ENCODE results near the gene ARFIP1.
"Not testable (repeated sequence)": the region's sequence is repeated elsewhere in the genome, so short reads cannot be mapped to it uniquely, and the experiment has no call there.

The ARFIP1 gene, protein sequence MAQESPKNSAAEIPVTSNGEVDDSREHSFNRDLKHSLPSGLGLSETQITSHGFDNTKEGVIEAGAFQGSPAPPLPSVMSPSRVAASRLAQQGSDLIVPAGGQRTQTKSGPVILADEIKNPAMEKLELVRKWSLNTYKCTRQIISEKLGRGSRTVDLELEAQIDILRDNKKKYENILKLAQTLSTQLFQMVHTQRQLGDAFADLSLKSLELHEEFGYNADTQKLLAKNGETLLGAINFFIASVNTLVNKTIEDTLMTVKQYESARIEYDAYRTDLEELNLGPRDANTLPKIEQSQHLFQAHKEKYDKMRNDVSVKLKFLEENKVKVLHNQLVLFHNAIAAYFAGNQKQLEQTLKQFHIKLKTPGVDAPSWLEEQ

DNA sequence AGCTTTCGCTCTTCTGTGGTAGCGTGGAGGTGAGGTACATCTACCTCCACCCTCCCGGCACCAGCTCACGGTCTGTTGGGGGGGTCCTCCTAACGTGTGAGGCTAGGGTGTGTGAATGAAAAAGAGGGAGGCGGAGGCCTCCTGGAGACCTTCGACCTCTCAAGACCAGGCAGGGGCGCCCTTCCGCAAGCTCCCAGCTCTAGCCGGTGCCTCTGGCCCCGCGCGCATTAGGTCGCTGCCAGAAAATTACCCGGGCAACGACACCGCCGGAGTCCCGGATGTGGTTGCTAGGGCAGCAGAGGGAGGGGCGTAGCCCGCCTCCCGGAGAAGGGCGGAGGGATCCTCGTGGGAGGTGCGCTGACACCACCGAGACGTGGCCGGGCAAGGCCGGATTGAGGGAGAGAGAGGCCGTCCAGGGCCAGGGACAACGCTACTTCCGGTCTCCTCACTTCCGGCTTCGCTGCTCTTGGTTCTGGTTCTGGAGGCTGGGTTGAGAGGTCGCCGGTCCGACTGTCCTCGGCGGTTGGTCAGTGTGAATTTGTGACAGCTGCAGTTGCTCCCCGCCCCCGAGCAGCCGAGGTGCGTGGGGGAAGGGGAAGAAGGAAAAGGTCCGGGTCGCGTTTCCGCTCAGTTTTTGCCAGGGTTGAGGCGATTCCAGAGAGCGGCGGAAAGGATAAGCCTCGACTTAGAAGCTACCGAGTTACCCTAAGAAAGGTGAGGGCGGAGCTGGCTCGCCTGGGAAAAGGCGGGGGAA, at the start of gene ARFIP1, which contains the start of gene TIGD4:
Gene ARFIP1, plus strand, starts transcription at position 442 of the 754 bp plus-strand sequence. CDS start 49,680 bp downstream, outside the sequence.
Gene TIGD4, minus strand, starts transcription at position 218 of the 754 bp plus-strand sequence. CDS start 8,726 bp downstream, outside the sequence.
- DNase-seq (ENCODE audit: low read depth in 2 of 2), result peak; percentile 86 to 88

DNA sequence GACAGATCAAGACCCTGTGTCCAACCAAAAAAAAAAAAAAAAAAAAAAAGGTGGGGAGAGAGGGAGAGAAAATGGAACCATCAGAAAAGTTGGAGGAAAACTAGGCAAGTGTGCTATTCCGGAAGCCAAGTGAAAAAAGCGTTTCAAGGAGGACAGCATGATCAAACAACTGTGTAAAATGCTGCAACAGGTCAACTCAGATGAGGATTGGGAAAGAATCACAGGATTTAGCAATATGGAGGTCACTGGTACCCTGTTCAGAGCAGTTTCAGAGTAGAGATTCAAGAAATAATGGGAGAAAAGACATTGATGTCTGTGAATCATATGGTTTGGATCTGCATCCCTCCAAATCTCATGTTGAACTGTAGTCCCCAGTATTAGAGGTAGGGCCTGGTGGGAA, 47.8 kb upstream of the ARFIP1 start:
- no peak for DNase-seq (ENCODE audit: low read depth in 2 of 2)

DNA sequence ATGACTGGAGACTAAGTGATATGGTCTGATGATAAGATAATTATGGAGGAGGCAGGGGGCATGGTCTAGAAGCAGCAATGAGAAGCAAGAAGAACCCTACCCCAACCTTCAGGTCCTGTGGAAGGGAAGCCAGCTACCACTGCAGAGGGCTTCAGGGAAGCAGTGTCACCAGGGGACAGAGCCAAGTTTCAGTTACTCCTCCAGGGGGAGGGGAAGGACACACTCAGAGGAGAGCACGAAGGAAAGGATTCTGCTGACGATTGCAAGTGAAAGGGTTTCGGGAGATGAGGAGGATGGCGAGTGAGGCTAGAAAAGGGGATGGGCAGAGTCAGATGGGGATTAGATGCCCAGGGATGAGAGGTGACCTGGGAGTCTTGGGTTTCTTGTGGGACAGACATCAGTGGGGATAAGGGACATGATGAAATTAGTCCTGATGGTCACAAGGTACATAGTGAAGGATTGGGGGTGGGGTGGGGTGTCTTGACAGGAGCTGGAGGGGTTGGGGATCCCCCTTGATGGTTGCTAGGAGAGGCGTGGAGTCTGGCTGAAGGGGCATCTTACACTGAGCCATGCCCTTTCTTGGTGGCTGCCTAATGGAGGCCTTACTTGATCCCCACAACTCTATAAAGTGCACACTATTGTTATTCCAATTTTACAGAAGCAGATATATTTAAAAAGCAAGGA, 45.6 kb upstream of the ARFIP1 start:
- DNase-seq (ENCODE audit: low read depth in 2 of 2), result no peak

DNA sequence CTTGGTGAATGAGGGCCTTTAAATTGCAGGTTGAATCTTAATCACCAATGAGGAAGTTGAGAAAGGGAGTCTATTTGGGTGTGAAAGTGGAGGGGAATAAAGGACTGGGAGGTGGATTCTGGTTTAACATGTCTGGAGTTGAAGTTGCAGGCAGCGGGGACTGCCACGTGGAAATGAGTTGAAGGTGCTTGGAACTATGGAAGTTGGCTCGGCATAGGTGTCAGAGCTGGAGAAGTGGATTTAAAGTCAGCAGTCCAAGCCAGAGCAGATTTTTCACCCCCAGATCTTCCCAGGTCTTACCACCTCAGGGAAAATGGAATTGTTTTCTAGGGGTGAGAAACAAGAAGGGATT, 45.1 kb upstream of the ARFIP1 start:
- DNase-seq (ENCODE audit: low read depth in 2 of 2), result no peak

DNA sequence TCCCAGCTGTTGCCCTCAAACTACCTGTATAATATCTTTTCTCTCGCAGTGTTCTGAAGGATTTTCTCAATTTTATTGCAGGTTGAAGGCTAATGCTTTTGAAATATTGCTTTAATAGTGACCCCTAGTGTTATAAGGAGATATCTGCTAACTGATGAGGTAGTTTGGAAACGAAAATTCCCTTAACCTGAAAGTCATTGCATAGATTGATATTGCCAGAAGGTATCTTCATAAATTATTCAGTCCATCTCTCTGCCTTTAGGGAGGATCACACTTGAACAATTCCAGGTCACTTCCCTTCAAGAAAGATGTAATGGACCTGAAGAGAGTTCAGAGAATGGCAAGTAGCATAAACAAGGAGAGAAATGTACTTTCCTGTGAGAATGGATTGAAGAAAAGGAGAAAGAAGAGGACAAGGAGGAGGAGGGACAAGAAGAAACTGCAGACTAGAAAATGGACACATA, 44.3 kb upstream of the ARFIP1 start:
- DNase-seq (ENCODE audit: low read depth in 2 of 2), result peak in 1 of 2 experiments; percentile 2

DNA sequence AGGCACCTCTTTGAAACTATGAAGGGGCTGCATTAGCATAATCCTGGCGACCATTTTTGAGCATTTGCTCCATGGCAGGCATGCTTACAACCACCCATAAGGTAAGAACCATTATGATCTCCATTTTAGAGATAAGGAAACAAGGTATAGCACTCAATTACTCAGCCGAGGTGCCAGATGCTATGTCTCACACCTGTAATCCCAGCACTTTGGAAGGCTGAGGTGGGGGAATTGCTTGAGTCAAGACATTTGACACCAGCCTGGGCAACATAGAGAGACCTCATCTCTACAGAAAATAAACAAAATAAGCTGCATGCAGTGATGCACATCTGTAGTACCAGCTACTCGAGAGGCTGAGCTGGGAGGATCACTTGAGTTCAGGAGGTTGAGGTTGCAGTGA, 43.8 kb upstream of the ARFIP1 start:
- no peak for DNase-seq (ENCODE audit: low read depth in 2 of 2)

DNA sequence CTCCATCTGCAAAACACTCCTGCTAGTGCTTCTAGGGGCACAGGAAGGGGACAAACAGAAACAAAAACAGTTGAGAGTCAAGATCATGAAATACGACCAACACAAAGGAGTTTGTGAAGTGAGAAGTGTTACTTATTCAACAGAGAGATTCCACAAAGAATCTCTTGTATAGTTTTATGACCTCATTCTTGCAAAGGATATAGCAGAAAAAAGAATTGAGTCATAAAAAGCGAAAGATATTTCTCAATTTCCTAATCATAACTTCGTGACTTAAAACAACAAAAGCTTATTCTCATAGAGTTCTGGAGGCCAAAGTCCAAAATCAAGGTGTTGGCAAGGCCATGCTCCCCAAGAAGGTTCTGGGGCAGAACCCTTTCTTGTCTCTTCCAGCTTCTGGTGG, 40.9 kb upstream of the ARFIP1 start:
- DNase-seq (ENCODE audit: low read depth in 2 of 2), result no peak

DNA sequence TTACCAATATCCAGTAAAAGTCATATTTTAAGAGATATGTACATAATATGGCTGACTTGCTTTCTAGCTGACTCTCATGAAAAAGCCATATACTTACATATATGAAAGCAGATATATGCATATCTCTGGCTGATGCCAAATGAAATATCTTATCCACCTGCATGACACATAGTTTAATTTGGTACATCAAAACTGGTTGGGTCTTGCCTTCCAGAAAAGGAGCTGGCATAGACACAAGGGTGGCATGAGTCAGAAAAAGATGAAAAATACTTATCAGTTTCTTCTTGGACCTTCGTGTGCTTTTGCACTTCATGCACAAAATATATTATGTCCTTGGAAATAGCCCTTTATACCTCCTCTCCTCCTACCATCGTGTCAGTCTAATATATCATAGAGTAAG, 32.3 kb upstream of the ARFIP1 start:
- no peak for DNase-seq (ENCODE audit: low read depth in 2 of 2)

DNA sequence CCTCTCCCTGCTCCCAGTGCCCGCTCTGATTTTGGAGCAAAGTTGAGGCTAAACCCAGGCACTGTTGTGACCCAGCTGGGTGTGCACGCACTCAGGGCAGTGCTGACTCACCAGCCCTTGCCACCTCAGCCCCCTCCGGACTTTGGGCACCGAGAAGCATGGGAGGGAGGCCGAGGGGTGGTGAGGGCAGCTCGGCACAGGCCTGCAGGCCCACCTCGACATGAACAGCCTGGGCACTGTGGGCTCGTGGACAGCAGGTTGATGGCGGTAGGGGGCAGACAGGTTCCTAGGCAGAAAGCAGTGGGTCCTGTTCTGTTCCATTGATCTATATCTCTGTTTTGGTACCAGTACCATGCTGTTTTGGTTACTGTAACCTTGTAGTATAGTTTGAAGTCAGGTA, 31.1 kb upstream of the ARFIP1 start:
- DNase-seq (ENCODE audit: low read depth in 2 of 2), result no peak

DNA sequence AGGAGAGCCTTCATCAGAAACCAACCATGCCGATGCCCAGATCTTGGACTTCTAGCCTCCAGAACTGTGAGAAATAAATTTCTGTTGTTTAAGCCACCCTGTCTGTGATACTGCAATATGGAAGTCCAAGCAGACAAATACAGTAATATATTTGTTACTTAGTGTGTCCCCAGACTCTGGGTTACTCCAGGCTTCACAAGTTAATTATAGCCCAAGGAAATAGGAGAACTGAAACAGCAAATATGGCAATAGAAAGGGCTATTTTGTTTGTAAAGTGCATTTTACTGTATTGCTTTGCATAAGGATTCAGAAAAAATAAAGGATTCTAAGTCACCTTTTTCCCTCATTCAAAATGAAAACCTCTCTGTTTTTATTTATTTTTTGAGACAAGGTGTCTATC, 16.0 kb upstream of the ARFIP1 start:
- DNase-seq (ENCODE audit: low read depth in 2 of 2), result no peak

DNA sequence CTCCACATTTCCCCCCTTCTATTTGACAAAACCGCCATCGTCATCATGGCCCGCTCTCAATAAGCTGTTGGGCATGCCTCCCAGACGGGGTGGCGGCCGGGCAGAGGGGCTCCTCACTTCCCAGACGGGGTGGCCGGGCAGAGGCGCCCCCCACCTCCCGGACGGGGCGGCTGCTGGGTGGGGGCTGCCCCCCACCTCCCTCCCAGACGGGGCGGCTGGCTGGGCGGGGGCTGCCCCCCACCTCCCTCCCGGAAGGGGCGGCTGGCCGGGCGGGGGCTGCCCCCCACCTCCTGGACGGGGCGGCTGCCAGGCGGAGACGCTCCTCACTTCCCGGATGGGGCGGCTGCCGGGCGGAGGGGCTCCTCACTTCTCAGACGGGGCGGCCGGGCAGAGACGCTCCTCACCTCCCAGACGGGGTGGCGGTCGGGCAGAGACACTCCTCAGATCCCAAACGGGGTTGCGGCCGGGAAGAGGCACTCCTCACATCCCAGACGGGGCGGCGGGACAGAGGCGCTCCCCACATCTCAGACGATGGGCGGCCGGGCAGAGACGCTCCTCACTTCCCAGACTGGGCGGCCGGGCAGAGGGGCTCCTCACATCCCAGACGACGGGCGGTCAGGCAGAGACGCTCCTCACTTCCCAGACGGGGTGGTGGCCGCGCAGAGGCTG, 14.6 kb upstream of the ARFIP1 start:
- not testable (repeated sequence) for DNase-seq (ENCODE audit: low read depth in 2 of 2)

DNA sequence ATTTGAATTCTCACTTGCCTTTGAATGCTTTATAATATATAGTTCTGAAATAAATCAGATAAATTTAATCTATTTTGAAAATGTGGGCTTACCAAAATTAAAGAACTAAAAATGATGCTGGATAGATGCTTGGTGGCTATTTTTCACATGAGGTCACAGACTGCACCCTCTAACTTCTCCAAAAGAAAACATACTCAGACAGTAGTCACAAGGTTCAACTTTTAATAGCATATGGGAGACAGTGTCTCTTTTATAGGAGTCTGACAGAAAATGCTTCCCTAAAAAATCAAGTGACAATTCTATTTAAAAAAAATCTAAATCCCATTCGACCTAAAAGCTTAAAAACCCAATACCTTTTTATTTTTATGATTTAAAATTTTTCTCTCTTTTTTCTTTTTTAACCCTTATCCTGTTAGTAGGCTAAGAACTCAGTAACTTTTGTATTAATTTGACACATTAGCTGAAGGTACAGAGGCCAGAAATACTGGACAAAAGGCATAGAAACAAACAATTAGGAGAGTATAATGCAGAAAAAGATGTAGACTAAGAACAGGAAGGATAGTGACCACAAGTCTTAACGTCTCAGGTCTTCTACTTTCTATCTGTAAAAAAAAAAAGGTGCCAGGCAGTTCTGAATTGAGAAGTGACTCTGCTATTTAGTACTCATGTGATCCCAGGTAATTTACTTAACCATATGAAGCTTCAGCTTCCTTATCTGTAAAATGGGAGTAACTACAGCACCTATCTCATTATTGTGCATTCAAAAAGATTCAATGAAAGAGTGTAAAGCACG, 7.8 kb upstream of the ARFIP1 start:
- DNase-seq (ENCODE audit: low read depth in 2 of 2), result no peak

DNA sequence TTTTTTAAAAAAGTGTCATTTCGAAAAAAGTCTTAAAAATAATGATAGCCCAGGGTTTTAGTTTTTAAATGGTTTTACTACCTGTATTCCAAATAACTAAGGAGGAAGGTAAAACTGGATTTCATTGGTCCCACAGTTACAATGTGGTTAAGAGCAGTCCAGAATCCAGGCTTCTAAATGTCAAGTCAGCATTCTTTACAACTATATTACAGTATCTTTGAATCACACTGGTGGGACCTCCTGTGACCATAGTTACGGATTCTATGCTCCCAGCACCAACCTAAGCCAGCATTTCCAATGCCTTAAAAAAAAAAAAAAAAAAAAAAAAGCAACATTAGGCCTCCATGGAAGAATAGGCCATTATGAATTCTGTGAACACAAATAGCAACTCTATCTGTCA, 6.4 kb upstream of the ARFIP1 start:
- no peak for DNase-seq (ENCODE audit: low read depth in 2 of 2)

DNA sequence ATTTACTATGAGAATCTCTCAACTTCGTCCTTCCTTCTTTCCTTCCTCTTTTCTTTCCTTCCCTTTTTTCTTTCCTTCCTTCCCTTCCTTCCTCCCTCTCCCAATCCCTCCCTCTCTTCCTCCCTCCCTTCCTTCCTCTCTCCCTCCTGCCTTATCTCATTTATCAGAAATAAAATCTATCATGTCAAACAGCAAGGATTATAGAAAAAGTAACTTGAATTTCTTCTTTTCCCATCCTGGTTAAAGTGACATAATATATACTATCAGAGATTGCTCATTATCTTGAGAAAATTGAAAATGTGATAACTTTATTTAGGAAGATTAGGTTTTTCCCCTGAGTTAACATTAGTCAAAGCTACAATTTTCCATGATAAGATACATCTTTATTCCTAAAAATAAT, 5.8 kb upstream of the ARFIP1 start:
- DNase-seq (ENCODE audit: low read depth in 2 of 2), result no peak

DNA sequence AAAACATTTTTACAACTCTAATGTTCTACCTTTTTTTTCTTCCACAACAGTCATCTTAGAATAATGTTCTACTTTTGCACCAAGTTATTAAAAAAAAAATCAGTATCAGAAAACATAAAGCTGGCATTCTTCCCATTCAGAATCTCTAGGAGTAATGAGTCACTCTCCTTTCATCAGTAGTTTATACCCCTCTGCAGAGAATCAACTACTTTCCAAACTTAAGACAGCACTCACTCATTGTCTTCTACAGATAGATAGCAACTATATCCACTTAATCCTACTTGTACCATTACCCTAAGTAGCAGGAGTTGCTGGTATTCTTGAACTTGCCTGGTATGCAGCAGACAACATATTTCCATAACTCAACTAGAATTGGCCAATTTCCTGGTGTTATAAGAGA, 3.4 kb upstream of the ARFIP1 start:
- DNase-seq (ENCODE audit: low read depth in 2 of 2), result no peak

DNA sequence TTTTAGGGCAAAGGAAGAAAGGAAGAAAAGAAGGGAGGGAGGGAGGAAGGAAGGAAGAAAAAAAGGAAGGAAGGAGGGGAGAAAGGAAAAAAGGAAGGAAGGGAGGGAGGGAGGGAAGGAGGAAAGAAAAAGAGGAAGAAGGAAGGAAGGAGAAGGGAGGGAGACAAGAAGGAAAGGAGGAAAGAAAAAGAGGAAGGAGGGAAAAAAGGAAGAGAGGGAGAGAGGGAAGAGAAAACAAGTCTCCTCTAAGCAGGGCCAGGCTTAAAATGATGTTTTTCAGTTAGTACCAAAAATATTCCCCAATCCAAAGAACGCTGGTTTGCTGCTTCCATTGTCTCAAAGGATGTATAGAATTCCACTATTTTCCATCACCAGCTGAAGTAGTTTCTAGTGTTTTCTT, 2.3 kb upstream of the ARFIP1 start:
- DNase-seq (ENCODE audit: low read depth in 2 of 2), result no peak

DNA sequence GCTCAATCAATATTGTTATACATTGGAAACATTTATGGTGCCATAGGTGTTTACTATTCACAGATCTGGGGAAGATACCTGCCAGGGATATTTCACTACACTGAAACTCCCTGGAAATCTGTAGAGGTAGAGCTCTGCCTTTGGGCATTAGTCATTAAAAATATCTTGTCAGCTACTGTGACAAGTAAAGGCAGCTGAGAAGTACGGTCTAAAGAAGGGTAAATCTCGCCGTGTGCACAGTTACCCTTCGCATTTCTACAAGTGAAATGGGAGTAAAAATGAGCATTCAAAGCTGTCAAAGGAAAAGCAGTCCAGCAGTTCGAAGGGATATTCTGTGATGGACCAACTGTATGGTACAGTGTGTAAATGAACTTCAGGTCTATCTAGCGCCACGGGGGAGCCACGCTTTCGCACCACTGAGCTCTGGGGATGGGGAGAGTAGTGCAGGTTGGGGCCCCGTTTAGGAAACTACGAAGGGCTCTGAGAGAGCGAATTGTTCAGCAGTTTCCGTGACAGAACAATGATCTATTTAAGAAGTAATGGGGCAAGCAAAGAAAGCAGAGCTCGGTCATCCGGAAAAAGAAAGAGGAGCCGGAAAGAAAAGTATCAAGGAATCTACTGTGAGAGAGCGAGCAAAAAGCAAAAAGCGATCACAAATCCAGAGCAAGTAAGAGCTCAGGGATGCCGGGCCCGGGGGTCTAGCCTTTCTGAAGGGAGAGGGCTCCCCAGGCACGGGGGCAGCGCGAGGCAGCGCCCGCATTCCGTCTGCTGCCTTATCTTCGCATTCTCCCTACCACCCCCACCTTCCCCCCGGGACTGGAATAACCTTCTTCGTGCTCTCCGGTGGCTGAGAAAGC, 870 bp upstream of the ARFIP1 start:
- DNase-seq (ENCODE audit: low read depth in 2 of 2), result no peak

DNA sequence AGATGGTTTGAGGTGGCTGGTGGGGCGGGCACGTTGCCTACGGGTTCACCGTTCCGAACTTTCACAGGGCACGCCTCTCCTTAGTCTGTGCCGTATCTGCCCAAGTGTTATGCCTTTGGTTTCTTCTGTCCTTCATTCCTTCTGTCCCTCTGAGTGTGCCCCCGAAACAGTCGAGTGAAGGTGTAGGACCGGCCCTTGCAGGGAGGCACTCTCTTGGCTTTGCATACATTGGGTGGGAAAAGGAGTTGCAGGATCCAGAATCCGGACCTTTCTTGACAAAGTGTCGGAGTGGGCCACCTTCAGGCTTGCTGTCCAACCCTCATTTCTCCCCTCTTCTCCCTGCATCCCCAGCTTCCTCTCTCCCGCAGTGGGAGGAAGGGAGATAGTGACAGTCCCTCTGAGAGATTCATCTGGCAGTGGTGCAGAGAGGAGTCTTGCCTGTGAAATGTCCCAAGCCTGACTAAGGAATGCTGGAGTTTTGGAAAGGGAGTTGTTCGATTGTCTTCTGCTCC, 569 bp downstream of the ARFIP1 start:
- no peak for DNase-seq (ENCODE audit: low read depth in 2 of 2)

DNA sequence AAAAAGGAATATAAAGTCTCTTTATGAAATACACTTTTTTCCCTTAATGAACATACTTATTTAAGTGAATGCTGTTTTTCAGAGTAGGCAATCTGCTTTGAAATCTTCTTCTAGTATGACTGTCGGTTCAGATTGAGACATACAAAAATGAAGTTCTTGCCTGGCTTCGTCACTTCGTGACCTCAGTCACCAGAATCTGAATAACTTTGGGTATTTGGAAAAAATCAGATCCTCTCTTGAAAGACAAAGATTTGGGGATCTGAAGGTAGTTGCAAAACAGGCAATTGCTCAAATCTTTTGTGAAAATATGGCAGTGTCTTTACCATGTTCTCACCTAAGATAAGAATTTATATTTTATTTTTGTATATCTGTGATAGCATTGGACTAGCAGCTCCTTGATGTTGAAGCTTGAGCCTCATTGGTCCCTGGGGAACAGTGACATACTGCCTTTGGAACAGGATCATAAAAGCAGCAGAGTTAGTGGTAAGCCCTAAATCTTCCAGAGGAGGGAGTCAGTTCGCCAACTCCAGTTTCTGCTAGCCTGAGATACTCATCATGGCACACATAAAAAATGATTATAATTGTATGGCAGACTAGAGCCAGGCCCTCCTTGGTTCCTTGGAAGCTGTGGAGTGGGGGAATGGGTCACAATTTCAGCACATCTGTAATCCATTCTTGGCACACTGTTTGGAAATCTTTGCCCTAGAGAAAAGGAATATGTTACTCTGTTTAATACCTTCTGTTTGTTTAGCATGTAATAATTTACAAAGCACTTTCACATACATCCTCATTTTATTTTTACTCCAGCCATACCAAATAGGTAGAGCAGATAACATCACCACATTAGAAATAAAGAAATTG, 5.0 kb downstream of the ARFIP1 start:
- peak in 1 of 2 experiments; percentile 41 for DNase-seq (ENCODE audit: low read depth in 2 of 2)

Data from fibroblast of skin of left biceps (primary cell).